ENCODE results near the gene KLHL12.

Gene KLHL12

DNA sequence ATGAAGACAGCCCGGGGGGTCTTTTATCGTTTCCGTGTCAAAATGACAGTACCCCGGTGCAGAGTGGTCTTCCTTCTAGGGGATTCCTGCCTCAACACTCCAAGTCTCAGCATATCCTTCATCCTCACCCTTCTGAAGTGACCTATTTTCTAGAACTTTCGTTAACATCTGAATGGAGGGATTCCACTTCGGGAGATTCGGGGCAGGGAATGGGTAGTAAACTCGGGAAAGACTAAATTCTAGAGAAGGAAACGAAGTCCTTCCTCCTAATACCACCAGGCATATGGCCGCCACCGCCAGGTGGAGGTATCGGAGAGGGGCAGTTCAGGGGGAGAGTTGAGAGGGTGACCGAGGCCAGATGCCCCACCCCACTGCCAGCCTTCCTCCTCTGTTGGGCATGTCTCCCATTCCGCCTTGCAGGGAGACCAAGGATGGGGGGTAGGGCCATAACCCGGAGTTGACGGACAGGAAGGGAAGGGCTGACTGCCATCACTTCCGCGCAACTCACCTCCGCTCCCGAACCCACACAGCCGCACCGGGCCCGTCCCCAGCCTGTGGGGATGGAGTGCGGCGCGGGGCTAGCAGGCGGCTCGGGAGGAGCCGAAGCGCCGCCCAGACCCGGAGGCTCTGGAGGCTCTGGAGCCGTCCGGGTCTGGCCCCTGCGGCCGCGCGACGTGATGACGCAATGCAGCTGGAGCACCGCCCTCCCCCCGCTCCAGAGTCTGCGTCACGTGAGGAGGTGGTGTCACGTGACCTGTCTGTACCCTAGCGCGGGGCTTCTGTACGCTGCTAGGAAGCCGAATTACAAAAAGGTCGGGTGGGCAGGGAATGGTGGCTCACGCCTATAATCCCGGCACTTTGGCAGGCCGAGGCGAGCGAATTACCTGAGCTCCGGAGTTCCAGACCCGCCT is at the start of gene KLHL12:
KLHL12 (minus strand) TSS at position 654 of the 911 bp plus-strand sequence. CDS start 2,072 bp downstream, outside the sequence.
- DNase-seq, result peak; percentile 97

DNA sequence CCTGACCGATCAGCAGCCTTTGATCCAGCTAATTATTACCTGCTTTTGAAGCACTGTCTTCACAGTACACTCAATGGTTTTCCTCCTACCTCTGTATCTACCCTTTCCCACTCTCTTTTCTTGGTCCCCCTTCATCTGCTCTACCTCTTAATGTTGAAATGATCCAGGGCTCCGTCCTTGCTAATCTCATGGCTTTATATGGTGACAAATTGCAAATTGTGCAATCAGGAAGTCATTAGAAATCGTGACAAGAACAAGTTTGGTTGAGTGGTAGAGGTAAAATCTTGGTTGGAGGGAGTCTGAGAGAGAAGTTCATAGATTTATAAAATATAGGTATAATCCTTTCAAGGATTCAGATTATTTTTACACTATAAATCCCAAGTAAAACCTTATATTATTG is 49.6 kb upstream of the KLHL12 start:
- no peak for DNase-seq

DNA sequence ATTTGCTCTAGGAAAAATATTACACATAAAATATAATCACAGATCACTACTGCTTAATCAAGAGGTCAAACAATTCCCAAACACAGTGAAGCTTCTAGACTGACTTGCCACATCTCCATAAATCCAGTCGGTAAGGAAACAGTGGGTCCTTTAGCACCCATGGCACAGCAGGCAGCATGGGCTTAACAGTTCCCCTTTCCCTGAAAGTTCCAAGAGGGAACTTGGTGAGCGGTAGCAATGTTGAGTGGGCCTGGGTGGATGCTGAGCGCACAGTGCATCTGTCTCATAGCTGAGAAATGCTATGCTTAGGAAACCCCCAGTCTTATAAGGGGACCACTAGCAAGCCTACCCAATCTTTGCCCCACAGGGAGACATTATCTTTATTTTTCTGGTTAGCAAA is 47.8 kb upstream of the KLHL12 start:
- no peak for DNase-seq

DNA sequence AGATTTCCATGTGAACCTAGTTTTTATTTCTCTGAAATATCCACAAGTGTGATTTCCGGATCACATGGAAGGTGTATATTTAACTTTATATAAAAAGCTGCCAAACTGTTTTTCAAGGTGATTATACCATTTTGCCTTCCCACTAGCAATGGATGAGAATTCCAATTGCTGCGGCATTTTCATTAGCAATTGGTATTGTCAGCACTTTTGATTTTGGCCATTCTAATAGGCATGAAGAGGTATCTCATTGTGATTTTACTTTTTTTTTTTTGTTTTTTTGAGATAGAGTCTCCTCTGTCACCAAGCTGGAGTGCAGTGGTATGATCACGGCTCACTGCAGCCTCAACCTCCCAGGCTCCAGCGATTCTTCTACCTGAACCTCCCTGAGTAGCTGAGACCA is 45.0 kb upstream of the KLHL12 start:
- no peak for DNase-seq

DNA sequence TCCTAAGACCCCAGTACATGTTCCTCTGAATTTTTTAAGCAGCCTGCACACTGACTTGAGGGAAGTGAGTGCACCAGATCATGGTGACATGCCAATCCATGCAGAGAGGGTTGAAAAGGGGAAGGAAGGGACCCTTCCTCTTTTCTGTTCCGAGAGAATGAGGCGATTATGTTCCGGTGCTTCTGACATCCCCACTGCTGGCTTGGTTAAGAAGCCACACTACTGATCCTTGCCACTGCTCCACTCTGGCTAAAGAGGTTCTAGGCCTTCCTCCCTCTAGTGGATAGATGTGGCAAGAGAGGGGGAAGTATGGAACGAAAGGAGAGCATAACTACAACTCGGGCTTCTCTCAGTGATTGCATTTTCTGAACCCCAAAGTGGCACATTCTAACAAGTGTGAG is 41.9 kb upstream of the KLHL12 start:
- DNase-seq, result peak; percentile 50

DNA sequence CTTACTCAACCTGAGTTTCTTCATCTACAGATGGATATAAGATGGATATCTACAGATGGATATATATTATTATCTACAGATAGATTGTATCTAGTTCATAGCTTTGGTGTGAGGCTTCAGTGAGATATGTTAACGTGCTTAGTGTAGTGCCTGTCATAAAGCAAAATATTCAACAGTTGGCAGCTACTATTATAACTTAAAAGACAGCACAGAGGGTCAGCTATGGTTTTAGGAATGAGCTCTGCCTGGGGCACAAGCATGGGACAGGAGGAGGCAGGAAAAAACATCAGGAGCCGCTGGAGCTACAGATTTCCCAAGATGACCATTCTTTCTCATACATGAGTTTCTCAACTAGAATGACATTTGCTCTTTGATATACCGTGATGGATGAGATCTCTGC is 41.3 kb upstream of the KLHL12 start:
- DNase-seq, result no peak

DNA sequence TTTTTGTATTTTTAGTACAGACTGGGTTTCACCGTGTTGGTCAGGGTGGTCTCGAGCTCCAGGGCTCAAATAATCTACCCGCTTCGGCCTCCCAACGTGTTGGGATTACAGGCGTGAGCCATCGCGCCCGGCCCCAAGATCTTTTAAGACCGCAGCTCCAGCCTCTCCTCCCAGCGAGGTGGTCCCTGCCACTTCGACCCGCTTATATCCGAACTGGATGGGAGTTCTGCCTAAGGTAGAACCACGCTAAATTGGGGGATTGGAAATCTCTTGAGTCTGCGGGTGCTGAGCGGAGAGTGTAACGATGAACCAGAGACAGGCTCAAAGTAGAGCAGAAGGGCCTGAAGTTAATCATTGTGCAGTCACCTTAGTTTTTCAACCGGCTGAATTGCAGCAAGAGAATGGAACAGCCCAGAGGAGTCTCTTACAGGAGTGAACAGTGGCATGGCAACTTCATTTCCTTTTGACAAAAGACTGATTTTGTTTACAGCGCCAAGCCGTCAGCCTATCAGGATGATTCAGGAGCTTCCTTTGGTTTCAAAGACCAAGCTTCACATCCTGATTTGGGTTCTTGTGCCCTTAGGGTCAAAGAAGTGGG is 40.7 kb upstream of the KLHL12 start:
- peak; percentile 35 for DNase-seq

DNA sequence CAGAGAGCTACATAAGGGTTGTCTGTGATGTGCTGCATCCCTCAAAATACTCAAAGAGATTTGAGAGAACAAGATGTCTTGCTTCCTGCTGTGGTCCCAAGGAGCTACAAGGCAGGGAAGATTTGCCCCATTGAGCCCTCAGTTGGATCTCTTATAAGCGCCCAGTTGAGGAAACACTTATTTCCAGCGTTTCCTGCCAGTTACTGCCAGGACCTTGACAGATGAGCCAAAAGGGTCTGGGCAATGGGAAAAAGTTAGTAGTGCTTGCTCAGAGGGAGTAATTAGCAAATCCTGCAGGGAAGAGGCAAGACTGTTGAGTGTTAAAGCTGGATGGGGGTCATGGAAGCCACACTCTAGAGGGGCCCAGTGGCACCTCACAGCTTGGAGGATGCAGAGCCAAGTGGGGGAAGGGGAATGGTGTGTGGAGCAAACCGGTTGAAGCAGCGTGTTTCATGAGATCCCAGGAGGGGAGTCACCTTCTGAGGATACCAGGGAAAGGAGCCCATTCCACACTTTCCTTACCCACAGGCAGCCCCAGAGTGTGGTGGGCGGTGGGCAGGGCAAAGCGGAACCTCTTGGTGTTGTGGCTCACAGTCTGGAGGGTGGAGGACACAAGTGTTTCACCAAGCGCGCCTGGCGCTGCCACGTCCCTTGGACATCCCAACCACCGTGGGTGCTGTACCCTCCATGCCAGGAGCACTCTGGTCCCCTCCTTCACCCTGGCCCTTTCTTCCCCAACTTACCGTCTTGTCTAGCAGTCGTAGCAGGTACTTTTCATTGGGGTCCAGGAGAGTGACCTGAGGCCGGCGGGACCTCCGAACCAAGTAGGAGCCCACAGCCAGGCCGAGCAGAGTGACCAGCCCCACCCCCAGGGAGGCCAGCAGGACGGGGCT is 39.2 kb upstream of the KLHL12 start:
- DNase-seq, result no peak

DNA sequence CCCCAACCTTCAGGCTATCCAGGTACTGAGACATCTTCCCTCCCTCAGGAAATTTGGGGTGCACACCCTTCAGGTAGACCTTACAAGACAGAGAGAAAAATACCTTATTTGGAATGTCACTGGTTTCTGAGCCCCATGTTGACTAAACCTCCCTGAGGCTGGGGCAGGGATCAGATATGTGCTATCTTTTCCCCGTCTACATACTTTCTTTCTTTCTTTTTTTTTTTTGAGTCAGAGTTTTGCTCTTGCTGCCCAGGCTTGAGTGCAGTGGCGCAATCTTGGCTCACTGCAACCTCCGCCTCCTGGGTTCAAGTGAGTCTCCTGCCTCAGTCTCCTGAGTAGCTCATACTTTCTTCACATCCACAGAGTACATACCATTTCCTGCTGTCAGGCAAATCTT is 38.4 kb upstream of the KLHL12 start:
- no peak for DNase-seq

DNA sequence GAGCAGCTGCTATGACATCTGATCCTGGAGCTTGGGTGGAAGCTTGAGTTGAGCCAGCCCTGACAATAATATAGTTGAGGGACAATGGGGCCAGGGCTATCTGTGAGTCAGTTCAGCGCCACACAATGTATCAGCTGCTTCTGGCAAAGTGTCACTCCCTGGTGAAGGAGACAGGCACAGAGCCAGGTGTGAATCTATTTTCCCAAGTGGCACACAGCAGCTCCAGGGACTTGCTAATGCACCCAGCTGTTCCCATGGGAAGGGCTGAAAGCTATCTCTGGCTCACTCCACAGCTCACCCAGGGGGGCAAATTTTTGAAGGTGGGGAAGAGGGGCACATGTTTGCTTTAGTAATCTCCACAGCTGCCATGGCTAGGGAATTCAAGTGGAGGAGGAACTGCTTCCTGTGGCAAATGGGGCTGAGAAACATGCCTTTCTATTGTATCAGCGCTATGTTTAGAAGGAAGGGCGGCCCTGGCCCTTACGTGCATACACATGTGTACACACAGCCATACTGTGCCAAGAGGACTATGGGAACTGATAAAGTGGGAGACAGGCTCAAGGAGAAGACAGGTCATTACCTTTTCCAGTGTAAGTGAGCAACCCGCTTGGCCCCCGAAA is 37.9 kb upstream of the KLHL12 start:
- DNase-seq, result no peak

DNA sequence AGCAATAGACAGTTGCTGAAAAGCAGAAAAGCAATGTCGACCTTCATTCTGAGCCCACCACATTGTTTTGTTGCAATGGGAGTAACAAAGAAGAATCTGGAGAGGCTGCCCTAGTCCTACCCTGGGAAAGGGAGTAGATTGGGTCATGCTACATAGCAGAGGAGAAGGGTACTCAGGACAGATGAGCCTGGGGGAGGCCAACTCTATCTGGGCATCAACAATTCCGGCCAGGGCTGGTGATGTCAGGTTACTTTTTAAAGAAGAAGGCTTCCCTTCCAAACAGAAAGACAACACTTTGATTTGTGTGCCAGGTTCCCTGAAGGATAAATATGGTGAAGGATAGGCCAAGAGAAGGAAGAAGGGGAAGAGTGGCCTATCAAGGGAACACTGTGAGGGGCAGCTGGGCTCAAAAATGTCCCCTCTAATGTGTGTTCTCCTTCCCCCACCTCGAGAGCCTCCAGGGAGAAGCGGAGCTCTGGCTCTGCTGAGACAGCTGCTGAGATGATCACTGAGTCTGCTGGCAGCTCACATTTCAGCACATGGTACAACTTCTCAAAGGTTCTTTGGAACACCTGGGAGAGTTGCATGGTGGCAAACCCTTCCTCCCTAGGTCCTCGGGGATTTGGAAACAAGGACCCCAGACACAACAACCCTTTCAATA is 34.3 kb upstream of the KLHL12 start:
- no peak for DNase-seq

DNA sequence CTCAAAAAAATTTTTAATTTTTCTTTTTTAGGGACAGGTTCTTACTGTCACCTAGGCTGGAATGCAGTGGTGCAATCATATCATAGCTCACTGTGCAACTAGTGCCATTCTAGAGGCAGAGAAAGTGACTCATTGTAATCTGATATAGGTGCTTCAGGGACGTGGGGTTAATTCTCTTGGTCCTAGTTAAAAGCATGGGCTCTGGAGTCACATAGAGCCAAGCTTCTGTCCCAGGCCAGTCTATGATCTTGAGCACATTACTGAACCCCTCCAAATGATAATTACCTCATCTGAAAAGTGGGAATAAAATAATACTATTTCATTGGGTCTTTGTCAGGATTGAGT is 32.2 kb upstream of the KLHL12 start:
- DNase-seq, result no peak

DNA sequence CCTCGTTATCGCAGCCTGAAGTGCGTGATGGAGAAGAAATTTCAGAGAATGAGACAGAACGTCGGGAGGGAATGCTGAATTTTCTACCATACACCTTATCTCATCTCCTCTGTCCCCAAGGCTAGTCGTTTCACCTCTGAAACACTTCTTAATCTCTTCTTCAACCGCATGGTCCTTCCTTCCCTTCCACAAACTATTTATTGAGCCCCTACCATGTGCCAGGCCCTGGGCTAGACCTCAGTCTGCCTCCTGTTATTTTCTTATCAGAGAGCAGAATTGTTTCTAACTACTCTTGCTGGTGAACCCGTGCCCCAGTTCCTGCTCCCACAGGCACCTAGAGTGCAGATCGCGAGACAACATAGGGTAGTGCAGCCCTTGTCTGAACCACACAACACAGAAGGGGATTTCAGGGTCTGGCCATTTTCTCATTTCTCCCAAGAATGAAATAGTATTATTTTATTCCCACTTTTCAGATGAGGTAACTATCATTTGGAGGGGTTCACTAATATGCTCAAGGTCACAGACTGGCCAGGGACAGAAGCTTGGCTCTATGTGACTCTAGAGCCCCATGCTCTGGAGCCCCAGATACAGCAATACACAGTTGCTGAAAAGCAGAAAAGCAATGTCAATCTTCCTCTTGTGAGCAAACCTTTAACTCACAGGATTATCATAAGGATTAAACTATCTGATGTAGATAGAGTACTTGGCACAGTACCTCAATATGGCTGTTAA is 31.7 kb upstream of the KLHL12 start:
- no peak for DNase-seq

DNA sequence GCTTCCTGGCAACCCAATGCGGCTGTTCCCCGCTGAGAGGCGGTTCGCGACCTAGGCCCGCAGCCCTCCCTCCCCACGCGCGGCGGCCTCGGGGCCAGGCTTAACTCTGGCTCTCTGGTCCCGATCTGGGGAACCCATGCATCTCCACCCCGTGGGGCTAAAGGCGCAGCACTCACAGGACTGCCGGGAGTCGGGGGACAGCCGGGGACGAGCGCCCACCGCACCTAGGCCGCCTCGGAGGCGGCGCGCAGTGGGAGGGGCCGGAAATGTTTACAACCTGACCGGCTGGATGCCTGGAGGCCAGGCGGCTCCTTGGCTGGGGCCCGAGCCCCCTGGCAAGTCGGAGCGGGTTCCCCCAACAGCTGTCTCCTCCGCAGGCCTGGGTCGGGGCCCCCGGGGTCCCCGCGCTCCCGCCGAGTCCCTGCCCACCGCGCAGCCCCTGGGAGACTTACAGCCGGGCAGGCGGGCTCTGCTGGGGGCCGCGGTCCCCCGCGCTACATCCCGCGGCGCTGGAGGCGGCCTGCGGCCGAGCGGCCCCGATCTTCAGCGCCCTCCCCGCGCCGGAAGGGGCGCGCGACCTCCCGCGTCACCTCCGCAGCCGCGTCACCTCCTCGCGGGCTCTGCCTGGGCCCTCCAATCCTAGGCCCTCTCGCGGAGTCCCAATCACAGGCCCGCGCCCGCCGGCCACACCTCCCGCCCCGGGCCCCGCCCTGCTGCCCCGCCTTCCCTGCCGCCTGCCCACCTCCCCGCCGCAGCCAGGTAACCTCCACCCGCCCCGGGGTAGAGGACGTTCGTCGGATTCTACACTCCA is 30.9 kb upstream of the KLHL12 start, which contains the start of gene ADIPOR1:
ADIPOR1 (minus strand) TSS at position 580 of the 811 bp plus-strand sequence. CDS start 7,242 bp downstream, outside the sequence.
- DNase-seq, result peak; percentile 92

DNA sequence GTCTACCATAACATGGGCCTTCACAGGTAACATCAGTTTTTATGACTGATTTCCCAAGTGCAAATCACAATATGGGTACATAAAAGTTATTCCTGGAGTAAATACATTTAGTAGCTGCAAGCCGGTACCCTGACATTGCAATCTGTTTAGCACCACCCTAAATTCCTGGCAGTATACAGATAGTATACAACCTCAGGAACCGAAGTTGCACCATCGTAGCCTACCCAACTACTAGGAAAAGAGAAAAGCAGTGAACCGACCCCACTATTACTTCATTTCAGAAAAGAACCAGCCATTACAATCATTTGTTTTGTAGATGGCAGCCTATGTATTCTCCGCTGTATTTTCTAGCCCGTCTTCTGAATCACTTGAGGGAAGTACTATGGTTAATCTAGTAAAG is 29.9 kb upstream of the KLHL12 start:
- no peak for DNase-seq

DNA sequence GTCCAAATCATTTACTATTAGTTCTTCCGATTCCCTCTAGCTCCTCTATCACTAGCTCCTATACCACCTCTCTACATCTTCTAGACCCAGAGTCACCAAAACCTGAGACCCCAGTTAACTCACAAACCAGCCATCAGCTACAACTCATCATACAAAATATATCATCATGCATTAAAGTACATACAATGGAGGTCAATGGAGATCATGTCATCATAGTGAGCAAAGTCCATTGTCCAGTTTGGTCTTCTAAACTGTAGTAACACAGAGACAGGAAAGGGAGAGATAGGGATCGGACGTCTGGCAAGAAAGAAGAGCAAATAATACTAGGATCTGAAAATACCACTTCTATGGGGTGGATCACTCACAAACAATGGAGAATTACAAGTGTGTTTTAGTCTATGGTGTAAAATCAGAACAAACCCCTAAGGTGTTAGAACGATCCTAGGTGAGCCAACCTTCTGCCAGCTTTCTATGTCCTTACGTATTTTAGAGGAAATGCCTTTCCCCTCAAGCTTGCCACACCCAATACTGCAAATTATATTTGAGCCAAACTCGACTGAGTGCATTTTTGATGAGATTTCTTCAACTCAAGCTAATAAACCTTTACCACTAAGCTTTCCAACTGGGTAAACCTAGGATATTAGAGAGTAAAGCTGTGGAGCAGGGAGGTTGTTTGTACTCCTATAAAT is 27.2 kb upstream of the KLHL12 start:
- no peak for DNase-seq

DNA sequence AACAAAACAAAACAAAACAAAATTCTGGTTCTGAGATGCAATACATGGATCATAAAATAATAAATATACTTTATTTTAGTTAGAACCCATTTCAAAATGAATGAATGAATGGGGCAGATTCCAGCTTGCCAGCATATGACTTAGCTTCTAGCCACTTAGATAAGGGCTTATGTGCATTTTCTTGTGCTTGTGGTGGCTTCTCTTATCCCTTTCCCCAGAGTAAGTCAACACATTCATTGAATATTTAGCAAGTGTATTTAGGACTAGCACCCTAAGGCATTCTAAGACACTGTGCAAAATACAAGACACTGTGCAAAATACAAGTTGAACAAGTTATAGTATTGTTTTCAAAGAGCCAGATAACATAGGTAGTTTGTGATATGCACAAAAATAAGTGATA is 26.4 kb upstream of the KLHL12 start:
- no peak for DNase-seq

DNA sequence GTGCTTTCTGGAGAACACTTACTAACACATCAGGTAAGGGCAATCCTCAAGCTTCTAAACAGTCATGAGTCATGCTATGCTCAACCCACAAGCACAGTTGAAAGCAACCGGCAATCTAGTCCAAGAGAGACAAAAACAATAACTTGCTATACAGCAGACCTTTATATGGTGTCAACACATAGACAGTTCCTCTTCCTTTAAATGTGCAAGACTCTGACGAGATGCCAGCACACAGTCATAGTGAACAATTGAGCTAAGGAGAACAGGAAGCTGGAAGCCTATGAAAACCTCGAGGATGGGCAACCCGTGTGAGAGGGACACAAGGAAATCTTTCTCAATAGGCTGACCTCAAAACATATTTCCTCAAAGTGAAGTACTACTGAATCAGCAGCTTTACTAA is 25.8 kb upstream of the KLHL12 start:
- DNase-seq, result peak; percentile 31

DNA sequence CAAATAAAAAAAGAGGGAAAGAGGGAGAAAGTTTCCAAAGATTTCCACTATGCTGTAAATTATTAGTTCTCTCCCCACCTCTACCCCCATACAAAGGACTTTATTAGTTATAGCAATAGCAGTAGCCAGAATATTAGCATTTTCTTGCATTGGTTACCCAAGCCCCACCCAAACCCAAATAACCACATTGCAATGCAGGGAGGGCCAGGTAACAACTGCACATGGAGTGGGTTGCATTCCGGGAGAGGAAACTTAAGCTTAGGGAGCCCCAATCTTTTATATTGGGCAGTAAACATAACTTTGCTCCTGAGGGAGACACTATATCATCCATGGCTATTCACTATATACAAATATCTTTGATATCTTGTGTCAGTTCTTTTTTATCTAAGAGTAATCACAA is 25.1 kb upstream of the KLHL12 start:
- no peak for DNase-seq

DNA sequence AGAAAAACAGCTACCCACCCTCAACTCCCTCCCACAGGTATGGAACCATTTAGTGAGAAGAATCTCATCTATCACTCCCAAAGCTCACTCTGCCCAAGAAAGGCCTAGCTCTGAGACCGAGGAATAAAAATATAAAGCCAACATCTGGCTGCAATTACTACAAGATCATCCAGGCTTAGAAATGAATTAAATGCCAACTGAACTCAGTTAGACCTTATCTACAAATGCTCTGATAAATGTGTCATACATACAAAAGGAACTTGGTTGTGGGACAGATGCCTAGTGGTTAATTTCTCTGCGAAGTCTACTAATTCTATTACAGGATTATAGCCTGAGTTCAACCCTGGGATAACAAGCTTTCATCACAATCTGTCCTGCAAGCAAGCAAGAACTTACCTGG is 24.4 kb upstream of the KLHL12 start:
- no peak for DNase-seq
